Right cardiac atrium (tissue), 5 donors: Measurements from ENCODE around the gene PBX3. TPM values are rescaled to one million over a fixed set of nuclear protein-coding genes. Genes with fewer than 3 reads are reported as not detected.

Experiments
- ATAC-seq, 2 donors: fragments of 200-7000 bp; cut with Tn5 transposase; one replicate each; pipeline versions ENCODE4 v1.8.0 to v1.9.1; 2020; ENCODE audit warnings: moderate library complexity in 2 of 2, mild to moderate bottlenecking in 1 of 2
- DNase-seq, 3 donors: peaks; one replicate each; pipeline ENCODE4 v3.0.0-alpha.2; 2020
- H3K27ac ChIP-seq: one replicate; pipeline ENCODE4 v1.5.1; 2013; ENCODE audit warnings: mild to moderate bottlenecking, low read length, control low read depth, moderate library complexity
- H3K27me3 ChIP-seq: one replicate; pipeline ENCODE4 v1.6.1; 2013; ENCODE audit not compliant: control insufficient read depth, insufficient read depth
- H3K4me1 ChIP-seq: one replicate; pipeline ENCODE4 v1.6.1; 2013; ENCODE audit warnings: low read length; ENCODE audit not compliant: control insufficient read depth, insufficient read depth
- H3K4me3 ChIP-seq: one replicate; pipeline ENCODE4 v1.5.1; 2013; ENCODE audit warnings: low read length, control low read depth
- H3K9me3 ChIP-seq: one replicate; pipeline ENCODE4 v1.6.1; 2013; ENCODE audit warnings: low read length; ENCODE audit not compliant: control insufficient read depth
- WGBS: extraction: QIAGEN DNeasy Blood & Tissue Kit; methylation state at CpG from one replicate; pipeline ENCODE4 v1.1.7; 2013; 5-methylcytosine and 5-hydroxymethylcytosine counted together
- intact Hi-C, 4 donors: fragments of 100-400 bp; cut with DNase I; formaldehyde crosslinking; loops; one replicate each; pipeline versions ENCODE4 v1.11.0 to v1.14.0; 2022 to 2023
- polyA plus RNA-seq: library from polyadenylated mRNA; stranded (reverse); fragments of 200-250 nt; gene quantifications from one replicate; pipeline ENCODE4 v1.2.3, GENCODE V29; 2013
- total RNA-seq, 4 donors: library from RNA; stranded (reverse); fragmentation: NEBNext Ultra II Directional; extraction: Animal tissue kit (Norgen Biotek cat#: 25700); gene quantifications; one replicate each; pipeline ENCODE4 v1.2.1, GENCODE V29; 2021
- donor health status: healthy with polysubstance abuse.
- donor health status: DM: no; HTN: yes; CAD: no.
- donor health status: DM: no; HTN: no; CAD: no.
- donor health status: DM: no; HTN: yes; CAD: no; lungs with severe emphysema.
- donor health status: DM: yes; HTN: yes; CAD: no.

PBX3 gene
- total and polyA plus RNA-seq, 5 donors, result 47.6 to 107 (median 88.4) TPM

DNA sequence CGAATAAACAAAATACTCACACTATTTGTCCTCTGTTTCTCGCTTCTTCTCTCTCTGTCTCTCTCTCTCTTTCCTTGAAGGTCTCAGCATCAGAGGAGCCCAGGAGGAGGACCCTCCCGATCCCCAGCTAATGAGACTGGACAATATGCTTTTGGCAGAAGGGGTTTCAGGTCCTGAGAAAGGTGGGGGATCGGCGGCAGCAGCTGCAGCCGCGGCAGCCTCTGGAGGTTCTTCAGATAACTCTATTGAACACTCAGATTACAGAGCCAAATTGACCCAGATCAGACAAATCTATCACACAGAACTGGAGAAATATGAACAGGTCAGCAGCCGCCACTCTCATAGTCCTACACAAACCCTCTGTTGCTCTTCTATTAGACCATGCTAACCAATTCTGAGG is 168.4 kb downstream of the PBX3 start:
- DNase-seq, result no peak
- H3K27ac ChIP-seq, result no peak overlapping the region
- H3K9me3 ChIP-seq, result no peaks in the 10 kb centered on the region
- ATAC-seq, result no peak
- intact Hi-C loops, result no loop called here
- no peak overlapping the region for H3K4me3 ChIP-seq
- WGBS, result 95% methylated on average over 8 of the region's 8 CpGs
- H3K4me1 ChIP-seq, result no peaks in the 10 kb centered on the region
- no peaks in the 10 kb centered on the region for H3K27me3 ChIP-seq

DNA sequence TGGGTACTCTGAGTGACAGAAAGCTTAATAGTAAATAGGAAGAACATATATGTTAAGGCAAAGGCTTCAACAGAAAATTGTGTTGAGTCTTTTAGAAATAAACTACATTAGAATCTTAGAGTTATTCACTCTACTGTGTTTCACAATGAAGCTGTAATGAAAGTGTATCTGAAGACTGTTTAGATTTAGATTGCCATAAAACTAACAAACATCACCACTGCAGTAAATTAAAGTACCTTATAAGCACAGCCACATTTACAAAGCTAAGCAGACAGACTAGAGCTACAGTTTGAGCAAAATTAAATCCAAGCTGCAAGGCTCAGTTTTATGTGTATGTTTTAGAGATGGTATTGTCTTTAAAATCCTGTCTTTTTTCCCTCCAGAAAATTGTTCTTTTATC is 172.4 kb downstream of the PBX3 start:
- intact Hi-C loops, result no loop called here
- no peaks in the 10 kb centered on the region for H3K9me3 ChIP-seq
- H3K27me3 ChIP-seq, result no peaks in the 10 kb centered on the region
- DNase-seq (no peak), ATAC-seq (no peak)
- H3K4me1 ChIP-seq, result no peaks in the 10 kb centered on the region
- no peak overlapping the region for H3K27ac ChIP-seq
- no peak overlapping the region for H3K4me3 ChIP-seq

DNA sequence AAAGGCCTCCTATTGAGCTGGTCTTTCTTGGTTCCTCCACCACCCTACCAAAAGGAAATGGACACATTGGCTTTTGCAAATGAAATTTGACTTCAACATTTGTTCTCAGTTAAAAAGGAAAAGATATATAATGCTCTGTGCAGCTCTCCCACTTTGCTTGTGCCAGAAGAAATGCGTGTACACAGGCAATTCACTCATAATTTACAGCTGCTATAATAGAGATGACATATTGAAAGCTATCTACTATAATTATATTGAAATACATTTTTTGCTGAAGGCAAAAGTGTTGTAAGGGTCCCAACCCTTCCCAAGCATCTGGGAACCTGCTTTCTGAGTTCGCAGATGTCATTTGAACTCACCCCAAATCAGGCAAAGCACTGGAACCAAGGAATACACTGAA is 173.2 kb downstream of the PBX3 start:
- ATAC-seq, result no peak

DNA sequence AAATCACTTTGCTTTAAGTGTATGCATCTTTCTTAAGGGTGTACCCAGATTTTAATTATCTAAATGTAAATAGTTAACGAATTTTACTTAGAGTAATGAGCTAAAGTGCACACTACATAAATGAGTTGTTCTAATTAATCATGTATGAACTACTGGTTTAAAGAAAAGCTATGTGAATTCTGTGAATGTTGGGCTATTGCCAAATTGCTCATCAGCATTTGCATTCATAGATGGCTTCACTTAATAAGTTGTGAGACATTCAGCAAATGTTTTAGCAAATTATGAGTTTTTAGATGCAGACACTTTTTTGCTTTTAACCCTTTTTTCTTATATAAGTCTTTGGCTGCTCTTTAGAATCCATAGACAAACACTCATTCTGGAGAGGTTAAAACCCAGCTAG is 175.7 kb downstream of the PBX3 start:
- DNase-seq, result no peak
- Histone ChIP-seq H3K9me3 (no peaks in the 10 kb centered on the region), H3K4me3 (no peak overlapping the region), H3K4me1 (no peaks in the 10 kb centered on the region), H3K27ac (no peak overlapping the region), H3K27me3 (no peaks in the 10 kb centered on the region)
- ATAC-seq, result no peak
- intact Hi-C loops, result no loop called here
- WGBS, result 91% methylated on average over 1 of the region's 1 CpG

More for the DNA sequence above, 173.2 kb downstream of the PBX3 start:
- H3K27ac ChIP-seq, result no peak overlapping the region
- no peaks in the 10 kb centered on the region for H3K4me1 ChIP-seq
- intact Hi-C loops, result no loop called here
- no peak for DNase-seq
- 93% methylated on average over 2 of the region's 2 CpGs for WGBS
- no peak overlapping the region for H3K4me3 ChIP-seq
- H3K27me3 ChIP-seq, result no peaks in the 10 kb centered on the region
- H3K9me3 ChIP-seq, result no peaks in the 10 kb centered on the region

DNA sequence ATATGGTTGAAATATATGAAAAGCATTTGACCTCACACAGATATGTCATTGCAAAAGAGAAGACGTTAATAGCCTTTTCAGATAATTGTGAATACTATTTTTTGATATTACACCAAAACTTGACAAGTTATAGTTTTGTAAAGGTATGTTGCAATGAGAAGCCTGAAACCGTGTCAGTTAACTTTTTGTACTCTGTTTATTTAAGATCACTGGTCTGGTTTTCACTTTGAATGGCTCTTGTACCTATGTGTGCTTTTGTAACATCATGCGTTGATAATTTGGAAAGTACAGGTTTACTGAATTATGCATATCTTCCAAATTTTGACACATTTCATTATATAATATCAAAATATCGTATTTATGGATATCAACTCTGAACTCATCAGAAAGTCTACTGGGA is 177.2 kb downstream of the PBX3 start:
- intact Hi-C loops, result no loop called here
- H3K4me1 ChIP-seq, result no peaks in the 10 kb centered on the region
- no peaks in the 10 kb centered on the region for H3K9me3 ChIP-seq
- H3K27ac ChIP-seq, result no peak overlapping the region
- no peak for DNase-seq
- no peak overlapping the region for H3K4me3 ChIP-seq
- no peak for ATAC-seq
- H3K27me3 ChIP-seq, result no peaks in the 10 kb centered on the region
- WGBS, result 93% methylated on average over 4 of the region's 4 CpGs

DNA sequence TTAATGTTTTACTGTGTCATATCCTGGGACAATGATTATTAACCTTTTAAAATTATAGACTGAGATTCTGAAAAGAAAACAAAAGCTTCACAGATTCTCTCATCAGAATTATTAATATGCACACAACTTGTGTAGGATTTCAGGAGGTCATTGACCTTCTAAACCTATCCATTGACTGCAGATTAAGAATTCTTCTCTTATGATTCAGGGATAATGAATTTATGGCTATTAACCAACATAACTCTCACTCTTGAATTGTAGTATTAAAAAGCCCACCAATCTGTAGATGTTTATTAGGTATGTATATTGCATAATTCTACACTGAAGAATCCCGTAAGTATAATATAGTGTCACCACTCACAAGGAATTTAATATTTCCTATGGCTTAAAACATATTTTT is 179.8 kb downstream of the PBX3 start:
- 99% methylated on average over 1 of the region's 1 CpG for WGBS
- H3K27ac ChIP-seq, result no peak overlapping the region

DNA sequence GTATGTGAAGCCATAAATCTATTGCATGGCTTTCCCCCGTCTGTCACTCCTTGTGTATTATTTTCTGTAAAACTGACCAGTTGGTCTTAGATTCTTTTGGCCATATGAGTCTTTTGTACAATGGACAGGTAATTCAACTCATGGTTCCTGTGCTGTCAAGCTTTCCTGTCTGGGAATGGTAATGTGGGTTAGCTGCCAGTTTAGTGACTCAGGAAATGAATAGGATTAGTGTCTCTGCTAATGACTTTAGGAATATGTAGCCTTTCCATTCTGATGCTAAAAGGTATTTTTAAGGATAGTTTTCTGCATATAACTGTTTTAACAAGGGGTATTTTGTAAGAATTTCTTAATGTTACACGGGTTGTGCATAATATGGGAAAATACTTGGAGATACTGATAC is 182.7 kb downstream of the PBX3 start:
- Histone ChIP-seq H3K4me1 (no peaks in the 10 kb centered on the region), H3K4me3 (no peak overlapping the region), H3K27ac (no peak overlapping the region), H3K27me3 (no peaks in the 10 kb centered on the region), H3K9me3 (no peaks in the 10 kb centered on the region)
- DNase-seq (no peak), ATAC-seq (no peak)
- intact Hi-C loops, result no loop called here
- WGBS, result 89% methylated on average over 2 of the region's 2 CpGs

More for the DNA sequence above, 179.8 kb downstream of the PBX3 start:
- no peaks in the 10 kb centered on the region for H3K27me3 ChIP-seq
- H3K4me3 ChIP-seq, result no peak overlapping the region
- H3K9me3 ChIP-seq, result no peaks in the 10 kb centered on the region
- intact Hi-C loops, result no loop called here
- ATAC-seq, result no peak
- no peak for DNase-seq
- no peaks in the 10 kb centered on the region for H3K4me1 ChIP-seq

DNA sequence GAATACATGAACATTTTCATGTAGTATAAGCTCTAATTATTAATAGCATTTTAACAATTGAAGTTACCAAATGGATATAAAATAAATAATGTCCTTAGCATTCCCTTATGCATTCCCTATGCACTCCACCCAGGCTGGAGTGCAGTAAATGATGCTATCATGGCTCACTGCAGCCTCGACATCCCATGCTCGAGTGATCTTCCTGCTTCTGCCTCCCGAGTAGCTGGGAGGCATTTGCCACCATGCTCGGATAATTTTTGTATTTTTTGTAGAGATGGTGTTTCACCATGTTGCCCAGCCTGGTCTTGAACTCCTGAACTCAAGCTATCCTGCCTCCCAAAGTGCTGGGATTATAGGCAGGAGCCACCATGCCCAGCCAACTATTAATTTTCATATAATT is 184.0 kb downstream of the PBX3 start:
- WGBS, result 95% methylated on average over 4 of the region's 4 CpGs
- H3K4me3 ChIP-seq, result no peak overlapping the region
- H3K27ac ChIP-seq, result no peak overlapping the region
- H3K9me3 ChIP-seq, result no peaks in the 10 kb centered on the region
- H3K4me1 ChIP-seq, result no peaks in the 10 kb centered on the region
- intact Hi-C loops, result no loop called here
- DNase-seq, result no peak
- H3K27me3 ChIP-seq, result no peaks in the 10 kb centered on the region
- ATAC-seq, result no peak

DNA sequence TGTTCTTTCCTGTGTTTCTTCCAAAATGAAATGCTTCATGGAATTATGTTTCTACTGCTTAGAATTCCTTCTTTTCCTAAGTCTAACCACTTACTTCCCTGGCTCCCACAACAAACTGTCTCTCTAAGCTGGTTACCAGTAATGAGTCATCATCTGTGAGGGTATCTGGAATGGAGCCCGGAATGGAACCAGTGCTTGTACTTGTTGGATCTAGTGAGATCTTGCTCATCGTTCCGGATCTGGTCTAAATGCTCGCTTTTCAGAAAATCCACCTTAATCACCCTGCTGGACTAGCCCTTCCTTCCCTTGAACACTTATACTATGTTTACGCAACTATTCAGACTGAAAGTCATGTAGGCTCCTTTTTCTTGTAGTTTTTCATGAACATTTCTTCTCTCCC is 184.8 kb downstream of the PBX3 start:
- DNase-seq, result peak in 1 of 3 donors; percentile 28
- H3K4me3 ChIP-seq, result no peak overlapping the region
- no peaks in the 10 kb centered on the region for H3K9me3 ChIP-seq
- H3K4me1 ChIP-seq, result no peaks in the 10 kb centered on the region
- H3K27ac ChIP-seq, result no peak overlapping the region
- WGBS, result 72% methylated on average over 5 of the region's 5 CpGs
- H3K27me3 ChIP-seq, result no peaks in the 10 kb centered on the region
- ATAC-seq, result peak in 1 of 2 donors; percentile 57
- intact Hi-C loops, result no loop called here

DNA sequence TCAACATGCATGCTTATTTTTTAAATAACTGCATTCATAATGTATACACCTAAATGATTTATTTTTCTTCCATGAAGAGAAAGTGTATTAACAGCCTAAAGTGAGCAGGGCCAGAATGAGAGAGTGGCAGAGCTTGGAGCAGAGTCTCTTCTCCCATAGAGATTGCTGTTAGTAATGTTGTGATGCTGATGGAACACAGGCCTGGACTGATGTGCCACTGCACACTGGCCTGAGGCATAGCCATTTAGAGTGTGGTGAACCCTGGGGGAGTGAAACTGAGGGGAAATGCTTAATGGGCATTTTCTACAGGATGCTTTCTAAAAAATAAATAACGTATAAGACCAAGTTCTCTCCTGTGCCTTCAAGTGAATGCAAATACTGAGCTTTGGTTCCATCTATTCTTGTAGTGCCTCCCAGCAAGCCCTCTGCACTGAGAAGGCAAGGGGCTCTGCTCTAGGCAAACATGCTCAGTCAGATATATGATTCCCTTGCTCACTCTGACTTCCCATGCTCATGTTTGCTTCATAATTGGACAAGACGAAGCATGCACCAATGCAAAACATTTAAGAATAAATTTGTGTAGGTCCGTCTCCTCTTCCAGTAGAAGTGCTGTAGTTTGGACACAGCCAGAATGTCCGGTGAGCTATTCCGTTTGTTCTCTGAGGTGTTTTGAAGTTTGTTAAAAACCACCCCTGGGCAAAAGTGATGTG is 185.7 kb downstream of the PBX3 start:
- intact Hi-C loops, result no loop called here
- Histone ChIP-seq H3K4me1 (no peaks in the 10 kb centered on the region), H3K27me3 (no peaks in the 10 kb centered on the region), H3K4me3 (no peak overlapping the region), H3K27ac (no peak overlapping the region), H3K9me3 (no peaks in the 10 kb centered on the region)
- no peak for DNase-seq
- 98% methylated on average over 5 of the region's 5 CpGs for WGBS
- ATAC-seq, result no peak

DNA sequence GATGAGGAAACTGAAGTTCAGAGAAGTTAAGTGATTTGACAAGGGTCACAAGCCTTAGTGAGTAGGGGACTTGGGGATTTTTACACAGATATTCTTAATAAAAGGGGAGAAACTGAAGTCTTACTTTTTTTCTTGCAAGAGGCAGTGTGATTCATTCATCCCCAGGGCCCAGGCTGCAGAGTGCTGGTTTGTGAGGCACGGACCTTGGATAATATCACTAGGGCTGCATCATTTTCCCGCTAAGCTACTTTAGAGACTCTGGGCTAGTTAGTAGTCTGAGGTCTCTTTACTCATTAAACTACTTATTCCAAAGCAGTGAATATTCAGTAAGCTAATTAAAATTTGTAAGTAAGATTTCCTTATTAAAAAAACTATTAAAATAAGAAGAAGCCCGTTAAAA is 195.0 kb downstream of the PBX3 start:
- Histone ChIP-seq H3K4me3 (no peak overlapping the region), H3K4me1 (no peaks in the 10 kb centered on the region), H3K27me3 (no peaks in the 10 kb centered on the region), H3K27ac (no peak overlapping the region), H3K9me3 (no peaks in the 10 kb centered on the region)
- DNase-seq, result no peak
- intact Hi-C loops, result no loop called here
- no peak for ATAC-seq
- 91% methylated on average over 3 of the region's 3 CpGs for WGBS

DNA sequence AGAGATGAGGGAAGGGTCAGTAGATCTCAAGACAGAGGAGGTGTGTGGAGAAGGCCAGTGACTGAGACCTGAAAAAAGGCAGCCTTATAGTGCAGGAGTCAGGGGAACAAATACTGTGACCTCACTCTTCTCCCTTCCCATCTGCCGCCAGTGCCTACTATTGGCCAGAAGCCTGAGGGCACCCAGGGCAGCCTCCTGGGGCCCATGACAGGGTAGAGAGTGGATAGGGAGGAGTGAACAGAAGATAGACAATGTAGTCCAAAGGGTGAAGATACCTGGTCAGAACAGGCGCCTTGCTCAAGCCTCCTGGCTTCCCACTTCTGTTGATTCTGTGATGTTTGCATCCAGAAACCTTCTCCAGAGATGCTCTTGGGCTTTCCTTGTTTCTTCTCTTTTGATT is 196.7 kb downstream of the PBX3 start:
- intact Hi-C loops, result no loop called here
- H3K27ac ChIP-seq, result no peak overlapping the region
- H3K4me3 ChIP-seq, result no peak overlapping the region
- H3K4me1 ChIP-seq, result no peaks in the 10 kb centered on the region
- no peak for ATAC-seq
- no peak for DNase-seq
- no peaks in the 10 kb centered on the region for H3K9me3 ChIP-seq
- no peaks in the 10 kb centered on the region for H3K27me3 ChIP-seq
- 90% methylated on average over 2 of the region's 2 CpGs for WGBS
